GM23248 (cell line): ENCODE results near the gene DOK4. TPM values are rescaled to one million over a fixed set of nuclear protein-coding genes. Genes with fewer than 3 reads are reported as not detected.
"Not testable (repeated sequence)": the region's sequence is repeated elsewhere in the genome, so short reads cannot be mapped to it uniquely, and the experiment has no call there.

Source experiments
- DNase-seq: peaks from one replicate; pipeline ENCODE4 v3.0.0-alpha.2; 2015
- H2AFZ ChIP-seq: fragments of 200-600 bp; sonication (generic); 2 replicates; pipeline ENCODE4 v1.6.1; 2016; ENCODE audit warnings: antibody characterized with exemption
- H3F3A ChIP-seq: fragments of 200-600 bp; sonication (generic); 2 replicates; pipeline ENCODE4 v1.6.1; 2016; ENCODE audit warnings: mild to moderate bottlenecking, antibody characterized with exemption, mixed run types; ENCODE audit not compliant: insufficient read depth
- H3K27ac ChIP-seq: fragments of 200-600 bp; sonication (generic); 2 replicates; pipeline ENCODE4 v1.5.1; 2016; ENCODE audit warnings: mild to moderate bottlenecking
- H3K27me3 ChIP-seq: fragments of 200-600 bp; sonication (generic); replicated peaks from 2 replicates; pipeline ENCODE4 v1.6.1; 2016; ENCODE audit warnings: mild to moderate bottlenecking; ENCODE audit not compliant: insufficient read depth
- H3K36me3 ChIP-seq: fragments of 200-600 bp; sonication (generic); 2 replicates; pipeline ENCODE4 v1.6.1; 2016; ENCODE audit warnings: low read depth, mild to moderate bottlenecking
- H3K4me1 ChIP-seq: fragments of 200-600 bp; sonication (generic); 2 replicates; pipeline ENCODE4 v1.6.1; 2016; ENCODE audit warnings: mild to moderate bottlenecking; ENCODE audit not compliant: insufficient read depth
- H3K4me2 ChIP-seq: fragments of 200-600 bp; sonication (generic); one replicate; pipeline ENCODE4 v1.6.1; 2016; ENCODE audit warnings: mild to moderate bottlenecking; ENCODE audit not compliant: unreplicated experiment
- H3K4me3 ChIP-seq: fragments of 200-600 bp; sonication (generic); 2 replicates; pipeline ENCODE4 v1.5.1; 2016; ENCODE audit warnings: mild to moderate bottlenecking
- H3K79me2 ChIP-seq: fragments of 200-600 bp; sonication (generic); 2 replicates; pipeline ENCODE4 v1.6.1; 2016; ENCODE audit warnings: mild to moderate bottlenecking; ENCODE audit not compliant: insufficient read depth
- H3K9ac ChIP-seq: fragments of 200-600 bp; sonication (generic); 2 replicates; pipeline ENCODE4 v1.6.1; 2016; ENCODE audit warnings: mild to moderate bottlenecking
- H3K9me2 ChIP-seq: fragments of 200-600 bp; sonication (generic); 2 replicates; pipeline ENCODE4 v1.6.1; 2016; ENCODE audit warnings: mixed run types, mild to moderate bottlenecking, moderate library complexity; ENCODE audit not compliant: insufficient read depth
- H3K9me3 ChIP-seq: fragments of 200-600 bp; sonication (generic); one replicate; pipeline ENCODE4 v1.6.1; 2017; ENCODE audit warnings: low read depth
- H4K20me1 ChIP-seq: fragments of 200-600 bp; sonication (generic); 2 replicates; pipeline ENCODE4 v1.6.0; 2016; ENCODE audit not compliant: insufficient read depth
- EZH2 ChIP-seq: fragments of 200-600 bp; sonication (generic); IDR thresholded peaks from 2 replicates; pipeline ENCODE4 v1.6.1; 2018; ENCODE audit warnings: antibody characterized with exemption, mild to moderate bottlenecking; ENCODE audit not compliant: insufficient read depth, poor library complexity, severe bottlenecking
- EZH2phosphoT487 ChIP-seq: fragments of 200-600 bp; sonication (generic); IDR thresholded peaks from 2 replicates; pipeline ENCODE4 v1.6.1; 2018; ENCODE audit warnings: antibody characterized with exemption, moderate library complexity, mild to moderate bottlenecking, low read depth; ENCODE audit not compliant: insufficient read depth
- WGBS, 2 experiments: methylation state at CpG; one replicate each; pipeline ENCODE4 v1.1.6; 2015 to 2017; ENCODE audit warnings: low lambda C conversion rate in 2 of 2, low coverage in 1 of 2; ENCODE audit errors: missing lambda C conversion rate in 2 of 2; 5-methylcytosine and 5-hydroxymethylcytosine counted together
- in situ Hi-C: fragments of 300-500 bp; cut with MboI; formaldehyde crosslinking; loops from 2 replicates; pipeline ENCODE4 v1.15.0; 2020
- polyA plus RNA-seq: library from polyadenylated mRNA; unstranded; fragments of >200 nt; fragmentation: Nextera tagmentation; extraction: Ambion mirVana; gene quantifications from 2 replicates; pipeline ENCODE4 v1.2.1, GENCODE V29; 2016
- total RNA-seq: library from RNA; depleted of rRNA; stranded (reverse); fragments of >200 nt; shearing (Covaris generic); gene quantifications from 2 replicates; pipeline ENCODE4 v1.2.3, GENCODE V29; 2014

The DOK4 gene
- total and polyA plus RNA-seq, 2 experiments from 2014 or later = 44.6 to 60.5 TPM

GRCh38 chr16:57446531-57447185 is 39.6 kb downstream of the DOK4 start:
- no peaks in the 10 kb centered on the region; the same call in 1 of the 2 replicates for H4K20me1 ChIP-seq
- WGBS, 2 experiments = 2% methylated on average over 28 of the region's 28 CpGs
- H2AFZ ChIP-seq = peak overlapping the region; percentile 94
- H3K9ac ChIP-seq = peak overlapping the region; percentile 96
- H3K4me3 ChIP-seq = peak overlapping the region; percentile 92
- peaks cover 4% of the 10 kb centered on the region for H3K4me1 ChIP-seq
- DNase-seq = peak; percentile 67
- peaks cover 6% of the 10 kb centered on the region for H3K36me3 ChIP-seq
- in situ Hi-C loops = no loop called here
- H3K4me2 ChIP-seq = peak overlapping the region; percentile 97
- H3K9me3 ChIP-seq = no peaks in the 10 kb centered on the region
- H3K9me2 ChIP-seq = no peaks in the 10 kb centered on the region
- H3K27me3 ChIP-seq = no peaks in the 10 kb centered on the region
- no peak for TF ChIP-seq EZH2
- TF ChIP-seq EZH2phosphoT487 = no peak
- peak overlapping the region; percentile 49 for H3K27ac ChIP-seq
- H3K79me2 ChIP-seq = peaks cover 74% of the 10 kb centered on the region
- peaks cover 4% of the 10 kb centered on the region; the same call in 1 of the 2 replicates for H3F3A ChIP-seq

- no peak overlapping the region for H3K27ac ChIP-seq
- in situ Hi-C loops = no loop called here
- H3K4me1 ChIP-seq = peaks cover 4% of the 10 kb centered on the region
- H2AFZ ChIP-seq = no peak overlapping the region
- no peaks in the 10 kb centered on the region; the same call in 1 of the 2 replicates for H4K20me1 ChIP-seq
- H3K36me3 ChIP-seq = no peaks in the 10 kb centered on the region; the same call in 1 of the 2 replicates
- no peaks in the 10 kb centered on the region for H3K27me3 ChIP-seq
- no peaks in the 10 kb centered on the region for H3K9me3 ChIP-seq
- peaks cover 85% of the 10 kb centered on the region for H3K79me2 ChIP-seq
- no peak for TF ChIP-seq EZH2
- peaks cover 4% of the 10 kb centered on the region; the same call in 1 of the 2 replicates for H3F3A ChIP-seq
- H3K4me2 ChIP-seq = no peak overlapping the region
- no peaks in the 10 kb centered on the region for H3K9me2 ChIP-seq
- no peak for DNase-seq
- WGBS, 2 experiments = 95 to 100% methylated on average over 2 of the region's 2 CpGs
- H3K9ac ChIP-seq = no peak overlapping the region
- no peak overlapping the region for H3K4me3 ChIP-seq
Measured at GRCh38 chr16:57445510-57445909, 40.8 kb downstream of the DOK4 start.

- Histone ChIP-seq H3F3A (peaks cover 4% of the 10 kb centered on the region; the same call in 1 of the 2 replicates), H3K9me3 (no peaks in the 10 kb centered on the region), H3K9me2 (no peaks in the 10 kb centered on the region), H3K9ac (peak overlapping the region; percentile 37), H4K20me1 (no peaks in the 10 kb centered on the region; the same call in 1 of the 2 replicates), H3K27me3 (no peaks in the 10 kb centered on the region), H3K4me2 (no peak overlapping the region), H3K4me3 (no peak overlapping the region), H3K36me3 (peaks cover 1% of the 10 kb centered on the region; the same call in 1 of the 2 replicates), H3K27ac (peak overlapping the region; percentile 57), H2AFZ (no peak overlapping the region), H3K4me1 (peaks cover 4% of the 10 kb centered on the region), H3K79me2 (peaks cover 89% of the 10 kb centered on the region)
- DNase-seq = peak; percentile 89
- TF ChIP-seq EZH2phosphoT487 (no peak), EZH2 (no peak)
- WGBS, 2 experiments = 44 to 53% methylated on average over 3 of the region's 3 CpGs
- in situ Hi-C loops = no loop called here
Measured at GRCh38 chr16:57444711-57445110, 41.6 kb downstream of the DOK4 start.

GRCh38 chr16:57440551-57440950 is 45.7 kb downstream of the DOK4 start:
- H4K20me1 ChIP-seq, in situ Hi-C loops, H3K4me1 ChIP-seq, H3K9ac ChIP-seq, H3K4me2 ChIP-seq, H3K9me2 ChIP-seq, H3K9me3 ChIP-seq, DNase-seq, H3F3A ChIP-seq, H3K27ac ChIP-seq, H3K27me3 ChIP-seq, H2AFZ ChIP-seq, H3K4me3 ChIP-seq: not testable (repeated sequence)
- peaks cover 57% of the 10 kb centered on the region for H3K79me2 ChIP-seq
- 96 to 99% methylated on average over 8 of the region's 8 CpGs for WGBS, 2 experiments
- peaks cover 36% of the 10 kb centered on the region for H3K36me3 ChIP-seq

GRCh38 chr16:57439947-57440346 is 46.3 kb downstream of the DOK4 start:
- H3K27ac ChIP-seq, in situ Hi-C loops, H3K4me1 ChIP-seq: not testable (repeated sequence)

More at GRCh38 chr16:57439947-57440346, 46.3 kb downstream of the DOK4 start:
- not testable (repeated sequence) for H3K4me3 ChIP-seq, H2AFZ ChIP-seq, DNase-seq, H3K9ac ChIP-seq, H4K20me1 ChIP-seq, H3K4me2 ChIP-seq, H3F3A ChIP-seq, H3K9me2 ChIP-seq, H3K9me3 ChIP-seq, H3K27me3 ChIP-seq
- peaks cover 51% of the 10 kb centered on the region for H3K79me2 ChIP-seq
- peaks cover 40% of the 10 kb centered on the region for H3K36me3 ChIP-seq
- WGBS, 2 experiments = 92 to 97% methylated on average over 8 of the region's 8 CpGs
